ENCODE measurements around the gene PPAN.

Gene PPAN

DNA sequence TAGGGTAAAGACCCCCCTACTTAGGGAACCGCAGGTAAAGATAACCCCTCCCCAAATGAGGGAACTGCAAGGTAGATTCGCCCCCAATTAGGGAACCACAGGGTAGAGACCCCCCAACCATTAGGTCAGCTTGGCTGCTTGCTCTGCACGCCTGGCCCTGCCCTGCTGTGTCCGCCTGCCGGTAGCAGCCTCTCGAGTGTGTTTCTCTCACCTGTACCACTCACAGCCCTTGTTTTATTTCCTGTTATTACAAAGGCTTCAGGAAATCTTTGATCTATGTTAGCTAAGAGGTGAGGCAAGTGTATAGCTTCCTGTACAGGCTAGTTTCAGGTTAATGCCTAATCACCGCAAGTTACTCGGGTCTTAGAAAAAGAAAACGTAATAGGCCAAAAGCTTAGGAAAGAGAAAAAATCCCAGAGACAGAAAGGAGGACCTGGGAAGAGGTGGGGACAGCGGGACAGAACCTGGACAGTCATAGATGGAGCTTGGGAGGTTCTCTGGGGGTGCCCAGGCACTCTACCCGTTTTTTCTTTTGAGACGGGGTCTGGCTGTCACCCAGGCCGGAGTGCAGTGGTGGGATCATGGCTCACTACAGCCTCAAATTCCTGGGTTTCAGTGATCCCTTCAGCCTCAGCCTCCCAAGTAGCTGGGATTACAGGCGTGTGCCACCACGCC, 36.7 kb downstream of the PPAN start:
- DNase-seq: no peak

- no peak for DNase-seq
Observed at GRCh38 chr19:10143681-10144080, 37.5 kb downstream of the PPAN start.

GRCh38 chr19:10144361-10144760, 38.2 kb downstream of the PPAN start:
- no peak for DNase-seq

DNA sequence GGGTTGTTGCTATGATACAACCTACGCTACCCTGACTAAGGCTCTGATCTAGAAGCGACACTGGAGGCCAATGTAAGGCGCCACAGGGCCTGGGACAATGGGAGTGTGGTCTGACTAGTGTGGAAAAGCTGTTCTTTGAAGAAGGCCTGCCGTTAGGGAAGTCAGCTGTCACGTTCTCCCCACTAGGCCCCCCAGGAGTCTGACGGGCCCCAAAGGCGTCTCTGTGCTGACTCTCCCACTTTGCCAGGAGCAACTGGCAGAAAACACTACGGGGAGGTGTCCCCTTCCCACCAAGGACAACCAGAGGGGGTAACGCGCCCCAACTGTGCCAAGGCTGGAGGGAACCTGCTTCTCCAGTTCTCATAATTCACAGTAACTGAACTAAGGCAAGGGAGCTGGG, 38.9 kb downstream of the PPAN start:
- no peak for DNase-seq

DNA sequence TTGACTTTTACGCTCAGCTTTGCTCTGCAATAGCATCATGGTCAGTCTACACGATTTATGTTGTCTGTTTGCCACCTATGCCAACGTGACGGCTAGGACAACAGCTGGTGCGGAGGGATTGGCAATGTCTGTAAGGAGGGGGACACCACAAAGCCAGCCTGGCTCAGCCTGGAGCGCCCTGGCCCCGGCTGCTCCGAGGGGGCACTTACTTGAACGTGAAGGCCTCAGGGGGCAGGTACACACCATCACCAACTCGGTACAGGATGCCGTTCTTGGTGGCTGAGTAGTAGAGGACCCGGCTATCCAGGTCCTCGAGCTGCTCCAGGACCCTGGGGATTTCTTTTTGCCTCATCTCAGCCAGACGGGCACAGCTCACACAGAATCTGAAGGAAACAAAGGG, 40.0 kb downstream of the PPAN start:
- no peak for DNase-seq

- DNase-seq: no peak
Observed at GRCh38 chr19:10149427-10149826, 43.3 kb downstream of the PPAN start.

- no peak for DNase-seq
Observed at GRCh38 chr19:10151521-10151920, 45.4 kb downstream of the PPAN start.

GRCh38 chr19:10152100-10152499, 45.9 kb downstream of the PPAN start:
- no peak for DNase-seq

- no peak for DNase-seq
Observed at GRCh38 chr19:10155839-10156238, 49.7 kb downstream of the PPAN start.

DNA sequence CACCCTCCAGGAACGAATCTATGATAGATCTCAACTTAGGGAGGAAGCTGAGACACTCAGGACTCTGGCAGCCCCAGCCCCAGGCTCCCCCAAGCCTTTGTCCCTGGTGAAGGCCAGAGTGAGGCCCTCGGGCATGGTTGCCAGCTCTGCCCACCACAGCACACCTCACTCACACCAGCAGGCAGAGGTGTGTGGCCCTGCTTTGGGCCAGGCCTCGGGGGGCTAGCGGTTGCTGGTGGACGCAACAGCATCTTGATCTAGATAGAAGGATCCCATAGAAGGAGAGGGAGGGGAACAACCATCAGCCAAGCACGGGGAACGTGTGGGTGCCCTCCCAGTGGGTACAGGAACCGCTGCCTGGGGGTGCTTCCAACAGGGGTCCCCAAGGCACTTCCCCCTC, 51.9 kb downstream of the PPAN start:
- no peak for DNase-seq

- no peak for DNase-seq
Observed at GRCh38 chr19:10158485-10158884, 52.3 kb downstream of the PPAN start.

DNA sequence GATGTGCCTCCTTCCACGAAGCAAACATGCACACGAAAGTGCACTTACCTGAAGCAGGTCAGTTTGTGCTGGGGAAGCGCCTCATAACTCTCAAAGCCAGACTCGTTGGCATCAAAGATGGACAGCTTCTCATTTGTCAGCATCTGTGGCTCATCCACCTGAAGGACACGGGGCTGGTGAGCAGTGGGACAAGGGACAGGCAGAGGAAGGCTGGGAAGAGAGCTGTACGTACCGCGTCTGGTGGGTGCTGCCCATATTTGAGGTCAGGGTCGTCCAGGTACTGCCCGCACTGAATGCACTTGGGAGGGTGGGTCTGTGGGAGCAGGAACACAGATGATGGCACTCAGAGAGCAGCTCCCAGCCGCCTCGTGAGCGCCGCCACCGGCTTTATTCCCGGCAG, 53.4 kb downstream of the PPAN start:
- DNase-seq: no peak
